Activated T-helper 2 cell treated with anti-CD3 and anti-CD28 coated beads, Interferon-gamma antibody, Interleukin-2, Interleukin-4, amounts not matched to agents 10 μg/mL and 5 μg/mL and 100 μg/mL, durations not matched to agents 14 hours and 24 hours and 36 hours (primary cell): ENCODE data around the gene NRXN3. TPM values are rescaled to one million over a fixed set of nuclear protein-coding genes. Genes with fewer than 3 reads are reported as not detected.

ENCODE experiments used
- DNase-seq: peaks from one replicate; pipeline ENCODE4 v3.0.0; 2021; ENCODE audit warnings: low spot score
- H3K27ac Mint-ChIP-seq: one replicate; pipeline ENCODE4 v1.8.0; 2021; ENCODE audit warnings: mixed read lengths
- H3K27me3 Mint-ChIP-seq: one replicate; pipeline ENCODE4 v1.8.0; 2021; ENCODE audit warnings: low read depth, mixed read lengths
- H3K36me3 Mint-ChIP-seq: one replicate; pipeline ENCODE4 v1.8.0; 2021; ENCODE audit warnings: low read depth, mixed read lengths
- H3K4me1 Mint-ChIP-seq: one replicate; pipeline ENCODE4 v1.8.0; 2021; ENCODE audit warnings: low read depth, mixed read lengths
- H3K4me3 Mint-ChIP-seq: one replicate; pipeline ENCODE4 v1.8.0; 2021; ENCODE audit warnings: low read depth, mild to moderate bottlenecking, moderate library complexity, mixed read lengths
- H3K9me3 Mint-ChIP-seq: one replicate; pipeline ENCODE4 v1.8.0; 2021; ENCODE audit warnings: mixed read lengths
- intact Hi-C: fragments of 100-400 bp; cut with micrococcal nuclease; formaldehyde crosslinking; loops from one replicate; pipeline ENCODE4 v1.15.1; 2023
- total RNA-seq: library from RNA; stranded (reverse); gene quantifications from 2 replicates; pipeline ENCODE4 v1.2.3, GENCODE V29; 2022

Gene NRXN3
- total RNA-seq, 1 donor from 2014 or later: not detected

DNA sequence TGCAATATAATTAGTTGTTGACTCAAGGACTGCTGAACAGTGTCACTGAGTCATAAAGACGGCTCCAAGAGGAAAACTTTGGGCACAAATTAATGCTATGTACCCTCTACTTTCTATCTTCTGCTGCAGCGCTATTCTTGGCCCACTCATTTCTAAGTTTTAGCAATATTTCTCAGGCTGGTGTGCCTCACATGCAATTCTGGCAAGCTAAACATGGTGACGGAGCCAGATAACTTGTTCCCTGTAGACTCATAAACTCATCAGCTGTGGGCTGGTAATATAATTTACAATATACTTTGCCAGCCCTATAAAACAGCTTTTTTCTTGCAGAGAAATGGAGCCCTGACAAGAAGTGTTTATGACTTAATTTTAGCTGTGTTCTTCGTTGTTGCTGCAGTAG, 615.1 kb downstream of the NRXN3 start:
- Mint-ChIP-seq H3K27me3 (no peaks in the 10 kb centered on the region), H3K36me3 (no peaks in the 10 kb centered on the region), H3K4me1 (no peaks in the 10 kb centered on the region), H3K27ac (no peak overlapping the region), H3K9me3 (no peaks in the 10 kb centered on the region), H3K4me3 (no peak overlapping the region)
- DNase-seq: no peak
- intact Hi-C loops: no loop called here

DNA sequence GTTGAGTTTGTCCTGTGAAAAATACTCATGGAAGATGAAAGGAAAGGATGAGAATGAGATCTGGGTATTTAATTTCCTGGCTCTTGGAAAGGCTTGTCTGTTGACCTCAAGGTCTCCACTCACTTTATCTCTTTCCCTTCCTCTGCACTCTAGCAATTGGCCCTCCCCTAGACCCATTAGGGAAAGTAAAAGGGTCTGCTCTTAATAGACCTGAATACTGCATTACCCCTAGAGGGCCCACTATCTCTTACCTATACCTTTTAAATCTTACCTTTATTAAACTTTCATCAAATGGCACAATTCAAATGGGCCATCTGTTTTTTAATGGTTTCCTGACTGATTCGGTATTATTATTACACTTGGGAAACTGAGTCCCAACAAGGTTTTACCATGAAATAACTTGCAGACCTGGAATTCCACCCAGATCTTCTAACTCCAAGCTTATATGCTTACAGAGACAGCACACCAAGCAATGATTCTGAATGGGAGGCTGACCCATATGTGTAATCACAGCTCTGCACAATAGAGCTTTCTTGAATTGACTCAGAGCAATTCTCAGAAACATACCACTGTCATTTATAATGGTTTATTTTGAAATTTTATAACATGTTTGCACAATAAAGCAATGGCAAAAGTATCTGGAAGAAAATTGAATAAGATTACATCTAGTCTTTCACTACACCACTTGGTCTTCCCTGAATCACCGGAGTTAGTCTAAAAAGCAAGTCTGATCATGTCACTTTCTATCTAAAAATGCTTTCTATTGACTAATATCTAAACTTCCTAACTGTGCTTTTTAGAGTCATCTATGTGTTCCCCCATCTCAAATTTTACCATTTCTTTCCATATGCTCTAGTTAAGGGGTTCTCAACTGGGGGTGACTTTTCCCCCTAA, 618.5 kb downstream of the NRXN3 start:
- H3K4me1 Mint-ChIP-seq: no peaks in the 10 kb centered on the region
- no peaks in the 10 kb centered on the region for H3K36me3 Mint-ChIP-seq
- no peaks in the 10 kb centered on the region for H3K9me3 Mint-ChIP-seq
- no peak for DNase-seq
- H3K27ac Mint-ChIP-seq: no peak overlapping the region
- intact Hi-C loops: no loop called here
- no peak overlapping the region for H3K4me3 Mint-ChIP-seq
- no peaks in the 10 kb centered on the region for H3K27me3 Mint-ChIP-seq

DNA sequence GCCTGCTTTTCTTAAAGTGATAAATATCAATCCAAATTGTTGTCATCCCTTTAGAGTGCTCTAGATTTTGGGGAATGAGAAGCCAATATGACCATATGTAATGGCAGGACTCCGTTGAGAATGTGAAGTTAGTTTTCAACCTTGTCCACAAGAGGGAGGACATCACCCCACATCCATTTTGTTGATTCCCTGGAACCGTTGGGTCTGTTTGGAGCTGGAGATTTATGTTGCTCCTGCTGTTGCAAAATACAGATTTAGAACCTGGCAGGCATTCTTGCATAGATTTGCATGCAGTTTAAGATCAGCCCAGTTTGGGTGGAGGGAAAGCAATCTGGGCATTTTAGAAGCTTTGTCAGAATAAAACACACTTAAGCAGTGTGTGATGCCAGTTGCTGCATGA, 620.1 kb downstream of the NRXN3 start:
- no peak overlapping the region for H3K4me3 Mint-ChIP-seq
- H3K36me3 Mint-ChIP-seq: no peaks in the 10 kb centered on the region
- no peaks in the 10 kb centered on the region for H3K9me3 Mint-ChIP-seq
- no peak overlapping the region for H3K27ac Mint-ChIP-seq
- DNase-seq: no peak
- H3K4me1 Mint-ChIP-seq: no peaks in the 10 kb centered on the region
- intact Hi-C loops: no loop called here
- H3K27me3 Mint-ChIP-seq: no peaks in the 10 kb centered on the region

DNA sequence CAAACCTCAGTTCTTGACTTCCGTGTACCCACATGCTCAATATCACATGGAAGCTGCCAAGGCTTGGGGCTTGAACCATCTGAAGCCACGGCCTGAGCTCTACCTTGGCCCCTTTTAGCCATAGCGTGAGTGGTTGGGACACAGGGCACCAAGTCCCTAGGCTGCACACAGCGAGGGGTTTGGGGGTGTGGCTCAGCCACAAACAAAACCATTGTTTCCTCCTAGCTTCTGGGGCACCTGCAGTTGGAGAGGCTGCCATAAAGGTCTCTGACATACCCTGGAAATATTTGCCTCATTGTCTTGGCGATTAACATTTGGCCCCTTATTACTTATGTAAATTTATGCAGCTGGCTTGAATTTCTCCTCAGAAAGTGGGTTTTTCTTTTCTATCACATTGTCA, 628.6 kb downstream of the NRXN3 start:
- no peak overlapping the region for H3K4me3 Mint-ChIP-seq
- H3K4me1 Mint-ChIP-seq: no peaks in the 10 kb centered on the region
- DNase-seq: no peak
- H3K27me3 Mint-ChIP-seq: no peaks in the 10 kb centered on the region
- H3K36me3 Mint-ChIP-seq: no peaks in the 10 kb centered on the region
- intact Hi-C loops: no loop called here
- H3K27ac Mint-ChIP-seq: no peak overlapping the region
- peaks cover 4% of the 10 kb centered on the region for H3K9me3 Mint-ChIP-seq

DNA sequence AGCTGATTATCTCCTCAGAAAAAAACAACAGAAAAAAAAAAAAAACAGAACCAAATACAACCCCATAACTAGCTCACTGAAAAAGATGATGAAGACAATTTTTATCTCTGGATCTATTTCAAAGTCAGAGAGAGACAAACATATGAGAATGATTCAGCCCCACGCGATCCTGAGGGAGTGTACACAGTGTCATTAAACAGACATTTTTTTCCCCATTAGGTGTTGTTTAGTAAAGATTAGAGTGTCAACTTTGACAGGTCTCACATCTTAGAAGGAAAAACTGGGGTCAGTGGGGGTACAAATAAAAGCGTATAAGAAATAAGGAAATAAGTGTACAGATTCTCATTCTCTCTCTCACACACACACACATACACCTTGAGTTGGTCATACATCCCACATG, 635.4 kb downstream of the NRXN3 start:
- no peaks in the 10 kb centered on the region for H3K27me3 Mint-ChIP-seq
- no peak for DNase-seq
- intact Hi-C loops: no loop called here

DNA sequence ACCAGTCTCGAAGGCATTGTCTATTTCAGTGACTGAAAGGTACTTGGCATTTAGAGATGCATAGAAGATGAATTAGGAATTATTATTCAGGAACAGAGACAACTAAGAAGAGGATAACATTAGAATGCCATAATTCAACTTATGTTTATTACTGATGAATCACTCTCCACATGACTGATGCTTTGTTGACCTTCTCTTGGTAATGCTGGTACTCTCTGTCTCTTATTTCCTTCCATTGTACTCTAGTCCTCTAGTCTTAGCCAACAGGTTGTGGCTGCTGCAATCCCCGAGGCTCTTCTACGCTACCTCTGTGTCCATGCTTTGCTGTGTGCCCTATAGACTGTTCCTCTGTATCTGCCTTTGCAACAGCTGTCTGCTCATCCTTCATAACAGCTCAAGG, 652.9 kb downstream of the NRXN3 start:
- Mint-ChIP-seq H3K4me3 (no peak overlapping the region), H3K4me1 (no peaks in the 10 kb centered on the region), H3K27ac (no peak overlapping the region), H3K36me3 (no peaks in the 10 kb centered on the region), H3K9me3 (no peaks in the 10 kb centered on the region), H3K27me3 (no peaks in the 10 kb centered on the region)
- intact Hi-C loops: no loop called here
- DNase-seq: no peak

More for the DNA sequence above, 635.4 kb downstream of the NRXN3 start:
- Mint-ChIP-seq H3K27ac (no peak overlapping the region), H3K9me3 (peaks cover under 1% of the 10 kb centered on the region), H3K36me3 (no peaks in the 10 kb centered on the region), H3K4me3 (no peak overlapping the region), H3K4me1 (no peaks in the 10 kb centered on the region)

DNA sequence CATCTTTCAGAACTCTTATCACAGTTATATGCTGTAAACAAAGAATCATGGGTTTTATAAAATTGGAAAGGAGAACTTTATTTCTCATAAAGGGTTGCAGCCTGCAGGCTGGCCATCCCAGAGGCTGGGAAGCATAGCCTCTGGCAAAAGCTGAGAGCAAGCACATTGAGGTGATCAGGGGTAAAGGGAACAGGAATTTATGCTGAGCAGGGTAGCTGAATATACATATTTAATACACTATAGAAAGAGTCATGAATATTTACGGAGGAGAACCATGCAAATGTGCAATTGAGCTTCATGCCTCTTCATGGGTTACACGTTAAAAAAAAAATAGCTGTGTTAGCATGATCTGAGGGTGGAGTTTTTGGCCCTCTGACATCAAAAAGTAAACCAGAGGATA, 653.3 kb downstream of the NRXN3 start:
- DNase-seq: no peak
- Mint-ChIP-seq H3K27ac (no peak overlapping the region), H3K4me3 (no peak overlapping the region), H3K27me3 (no peaks in the 10 kb centered on the region), H3K36me3 (no peaks in the 10 kb centered on the region), H3K4me1 (no peaks in the 10 kb centered on the region), H3K9me3 (no peaks in the 10 kb centered on the region)
- intact Hi-C loops: no loop called here

DNA sequence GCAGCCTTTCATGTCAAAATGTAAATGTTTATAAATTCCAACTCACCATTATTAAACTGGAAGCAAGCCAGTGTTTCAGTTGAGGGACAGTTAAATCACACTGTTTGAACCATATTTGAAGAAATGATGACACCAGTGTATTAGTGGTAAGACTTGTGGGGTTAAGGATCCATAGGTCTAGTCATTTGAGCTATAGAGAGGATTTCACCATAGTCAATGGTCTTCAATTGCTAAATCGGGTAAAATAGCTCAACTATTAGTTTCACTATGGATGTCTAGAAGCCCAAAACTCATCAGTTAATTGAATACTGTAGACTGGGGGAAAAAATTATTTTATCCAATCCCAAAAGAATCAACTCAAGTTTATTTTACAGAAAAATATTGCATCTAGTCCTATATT, 659.1 kb downstream of the NRXN3 start:
- DNase-seq: no peak
- no peak overlapping the region for H3K27ac Mint-ChIP-seq
- no peak overlapping the region for H3K4me3 Mint-ChIP-seq
- H3K4me1 Mint-ChIP-seq: no peaks in the 10 kb centered on the region
- no peaks in the 10 kb centered on the region for H3K9me3 Mint-ChIP-seq
- intact Hi-C loops: no loop called here
- H3K36me3 Mint-ChIP-seq: no peaks in the 10 kb centered on the region
- H3K27me3 Mint-ChIP-seq: no peaks in the 10 kb centered on the region

DNA sequence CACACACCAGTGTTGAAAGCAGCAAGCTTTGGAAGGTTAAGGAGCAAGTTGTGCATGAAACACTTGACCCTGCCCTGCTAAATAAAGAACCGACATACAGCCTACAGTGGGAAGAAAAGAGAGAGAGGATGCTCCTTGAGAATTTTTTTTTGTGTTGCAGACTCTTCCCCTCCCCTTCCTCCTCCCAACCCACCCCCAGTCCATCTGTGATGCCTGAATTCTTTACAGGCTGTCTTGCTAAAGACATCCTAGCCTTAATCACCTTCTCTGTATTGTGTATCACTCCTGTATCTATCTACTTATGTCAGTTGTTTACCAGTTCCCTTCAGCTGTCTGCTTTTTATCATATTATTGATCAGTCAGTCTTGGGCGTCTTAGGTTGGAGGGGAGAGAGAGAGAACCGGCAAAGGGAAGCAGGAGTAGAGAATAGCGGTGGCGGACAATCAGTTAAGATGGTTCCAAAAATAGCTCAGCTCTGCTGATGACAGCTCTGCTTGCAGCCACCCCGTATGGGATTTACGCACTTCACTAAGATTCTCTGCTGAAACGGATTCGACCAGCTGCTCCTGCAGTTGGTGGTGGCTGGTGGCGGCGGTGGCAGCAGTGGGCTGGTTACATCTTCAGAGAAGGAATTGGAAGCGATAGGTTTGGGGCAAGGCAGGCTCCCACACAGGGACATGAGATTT, 664.7 kb downstream of the NRXN3 start:
- no peak overlapping the region for H3K27ac Mint-ChIP-seq

DNA sequence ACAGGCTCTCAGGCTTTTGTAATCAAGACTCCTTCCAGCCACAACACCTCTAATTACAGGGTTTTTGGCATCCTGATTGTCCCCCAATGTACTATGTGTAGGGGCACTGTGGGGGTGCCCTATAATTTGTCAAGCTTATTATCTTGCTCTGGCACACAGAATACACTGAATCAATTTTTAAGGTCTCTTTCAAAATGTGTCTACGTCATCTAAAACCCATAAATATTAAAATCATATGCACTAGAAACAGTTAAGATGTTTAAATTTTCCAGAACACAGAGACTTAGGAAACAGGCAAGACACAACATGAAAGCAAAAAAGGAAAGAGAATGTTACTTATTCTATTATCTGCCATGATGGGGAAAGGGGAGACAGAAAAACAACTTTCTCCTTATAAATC, 665.7 kb downstream of the NRXN3 start:
- Mint-ChIP-seq H3K27me3 (no peaks in the 10 kb centered on the region), H3K27ac (no peak overlapping the region), H3K36me3 (no peaks in the 10 kb centered on the region), H3K9me3 (no peaks in the 10 kb centered on the region), H3K4me1 (no peaks in the 10 kb centered on the region), H3K4me3 (no peak overlapping the region)
- no peak for DNase-seq
- intact Hi-C loops: no loop called here

More for the DNA sequence above, 664.7 kb downstream of the NRXN3 start:
- intact Hi-C loops: no loop called here
- no peaks in the 10 kb centered on the region for H3K36me3 Mint-ChIP-seq
- DNase-seq: no peak
- no peaks in the 10 kb centered on the region for H3K9me3 Mint-ChIP-seq
- H3K4me3 Mint-ChIP-seq: no peak overlapping the region
- no peaks in the 10 kb centered on the region for H3K4me1 Mint-ChIP-seq
- no peaks in the 10 kb centered on the region for H3K27me3 Mint-ChIP-seq

DNA sequence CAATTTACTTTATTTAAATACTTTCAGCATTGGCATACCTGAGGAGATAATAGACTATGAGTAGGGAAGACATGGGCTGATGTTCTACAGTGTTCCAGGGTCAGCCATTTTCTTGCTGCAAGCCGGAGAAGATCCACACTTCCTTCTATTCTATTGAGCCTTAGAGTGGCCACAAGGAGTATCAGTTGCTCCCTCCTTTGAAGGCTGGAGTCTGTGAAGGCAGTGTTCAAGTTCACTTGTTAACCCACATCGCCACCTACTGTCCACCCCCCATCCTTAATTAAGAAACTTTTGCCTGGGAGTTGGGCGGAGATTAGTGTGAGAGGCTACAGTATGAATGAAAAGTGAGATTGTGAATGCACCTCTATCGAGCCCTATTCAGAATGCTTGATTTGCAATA, 666.6 kb downstream of the NRXN3 start:
- no peak overlapping the region for H3K4me3 Mint-ChIP-seq
- DNase-seq: peak; percentile 9
- no peaks in the 10 kb centered on the region for H3K36me3 Mint-ChIP-seq
- no peaks in the 10 kb centered on the region for H3K4me1 Mint-ChIP-seq
- no peaks in the 10 kb centered on the region for H3K9me3 Mint-ChIP-seq
- intact Hi-C loops: no loop called here
- no peak overlapping the region for H3K27ac Mint-ChIP-seq
- H3K27me3 Mint-ChIP-seq: no peaks in the 10 kb centered on the region

DNA sequence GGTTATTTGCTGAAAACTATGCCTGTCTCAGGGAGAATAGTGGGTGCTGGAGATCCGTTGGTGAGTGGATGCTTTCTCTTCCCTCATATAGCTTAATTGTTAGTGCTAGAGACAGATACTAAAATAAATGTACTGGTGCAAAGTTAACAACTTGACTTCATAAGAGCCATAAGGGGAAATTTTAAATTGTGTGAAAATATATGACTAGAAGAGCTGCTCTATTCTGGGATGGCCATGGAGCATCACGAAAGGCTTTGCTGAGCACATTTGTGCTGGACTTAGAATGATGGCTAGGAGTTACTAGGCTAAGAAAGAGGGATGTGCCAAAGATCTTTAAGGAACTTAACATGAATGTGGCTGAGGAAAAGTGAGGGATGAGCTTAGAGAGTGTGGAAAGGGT, 668.8 kb downstream of the NRXN3 start:
- no peak for DNase-seq
- Mint-ChIP-seq H3K27me3 (no peaks in the 10 kb centered on the region), H3K36me3 (no peaks in the 10 kb centered on the region), H3K9me3 (no peaks in the 10 kb centered on the region), H3K4me3 (no peak overlapping the region), H3K27ac (no peak overlapping the region), H3K4me1 (no peaks in the 10 kb centered on the region)
- intact Hi-C loops: no loop called here

DNA sequence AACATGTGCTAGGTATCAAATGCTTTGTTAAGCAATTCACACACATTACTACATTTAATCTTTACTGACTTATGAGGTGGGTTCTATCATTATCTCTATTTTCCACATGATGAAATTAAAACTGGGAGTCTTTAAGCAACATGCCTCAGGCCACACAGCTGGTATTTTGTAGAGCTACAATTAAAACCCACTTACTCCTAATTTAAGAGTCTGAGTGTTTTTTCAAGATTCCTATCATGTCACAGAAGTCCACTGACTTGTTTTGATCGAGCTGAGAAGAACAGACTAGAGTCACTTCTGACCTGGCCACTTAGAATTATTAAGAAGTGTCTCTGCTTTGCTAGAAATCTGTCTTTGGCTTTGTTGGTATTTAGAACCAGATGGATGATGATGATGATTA, 670.7 kb downstream of the NRXN3 start:
- Mint-ChIP-seq H3K36me3 (no peaks in the 10 kb centered on the region), H3K4me3 (no peak overlapping the region), H3K27ac (no peak overlapping the region), H3K9me3 (no peaks in the 10 kb centered on the region), H3K27me3 (no peaks in the 10 kb centered on the region), H3K4me1 (no peaks in the 10 kb centered on the region)
- intact Hi-C loops: no loop called here
- no peak for DNase-seq
